Neural cell (in vitro differentiated cells): ENCODE data around the gene SLC25A22. TPM values are rescaled to one million over a fixed set of nuclear protein-coding genes. Genes with fewer than 3 reads are reported as not detected.

ENCODE experiments used
- H2AFZ ChIP-seq: fragments of 200-600, 300-800 bp; sonication (generic), shearing (Covaris generic); 2 replicates; pipeline ENCODE4 v1.6.0; 2014; ENCODE audit warnings: low read depth, mild to moderate bottlenecking, antibody characterized with exemption, low read length, moderate library complexity
- H3F3A ChIP-seq: fragments of 200-600 bp; shearing (Covaris generic); 2 replicates; pipeline ENCODE4 v1.6.1; 2016; ENCODE audit warnings: mild to moderate bottlenecking, moderate library complexity, mixed read lengths, antibody characterized with exemption, low read length; ENCODE audit not compliant: insufficient read depth, poor library complexity, severe bottlenecking
- H3K27ac ChIP-seq: fragments of 200-600, 300-800 bp; sonication (generic), shearing (Covaris generic); 2 replicates; pipeline ENCODE4 v1.5.1; 2014; ENCODE audit warnings: mild to moderate bottlenecking, low read length, moderate library complexity
- H3K27me3 ChIP-seq: fragments of 300-800, 200-600 bp; sonication (generic), shearing (Covaris generic); 2 replicates; pipeline ENCODE4 v1.6.0; 2014; ENCODE audit warnings: mild to moderate bottlenecking, low read depth, low read length, moderate library complexity; ENCODE audit not compliant: insufficient read depth
- H3K36me3 ChIP-seq: fragments of 300-800, 200-600 bp; sonication (generic), shearing (Covaris generic); 2 replicates; pipeline ENCODE4 v1.5.1; 2014; ENCODE audit warnings: mild to moderate bottlenecking, antibody characterized with exemption, low read length, moderate library complexity; ENCODE audit not compliant: insufficient read depth
- H3K4me2 ChIP-seq: fragments of 300-800, 200-600 bp; sonication (generic), shearing (Covaris generic); 2 replicates; pipeline ENCODE4 v1.6.0; 2014; ENCODE audit warnings: mild to moderate bottlenecking, low read length
- H3K4me3 ChIP-seq: fragments of 300-800, 200-600 bp; sonication (generic), shearing (Covaris generic); 2 replicates; pipeline ENCODE4 v1.5.1; 2014; ENCODE audit warnings: mild to moderate bottlenecking, low read length, moderate library complexity
- H3K79me2 ChIP-seq: fragments of 200-600 bp; shearing (Covaris generic); replicated peaks from 2 replicates; pipeline ENCODE4 v1.6.0; 2014; ENCODE audit warnings: mild to moderate bottlenecking, low read length, moderate library complexity; ENCODE audit not compliant: insufficient read depth
- H3K9ac ChIP-seq: fragments of 300-800, 200-600 bp; sonication (generic), shearing (Covaris generic); 2 replicates; pipeline ENCODE4 v1.6.1; 2016; ENCODE audit warnings: mild to moderate bottlenecking, low read length, mixed read lengths
- H3K9me2 ChIP-seq: fragments of 200-600 bp; shearing (Covaris generic); 2 replicates; pipeline ENCODE4 v1.6.1; 2016; ENCODE audit warnings: mild to moderate bottlenecking, low read length, mixed read lengths; ENCODE audit not compliant: insufficient read depth
- H3K9me3 ChIP-seq: fragments of 200-600, 300-800 bp; sonication (generic), shearing (Covaris generic); 2 replicates; pipeline ENCODE4 v1.6.1; 2016; ENCODE audit warnings: mild to moderate bottlenecking, mixed run types, low read length, moderate library complexity, mixed read lengths
- H4K20me1 ChIP-seq: fragments of 200-600 bp; shearing (Covaris generic); 2 replicates; pipeline ENCODE4 v1.6.1; 2016; ENCODE audit warnings: mild to moderate bottlenecking, mixed run types; ENCODE audit not compliant: insufficient read depth
- CTCF ChIP-seq: fragments of 450-650 bp; IDR thresholded peaks from 2 replicates; pipeline ENCODE4 v1.5.1; 2014; ENCODE audit warnings: antibody characterized with exemption, mild to moderate bottlenecking, moderate library complexity; ENCODE audit not compliant: poor library complexity, severe bottlenecking
- EP300 ChIP-seq: fragments of 450-650 bp; conservative IDR thresholded peaks from 2 replicates; pipeline ENCODE4 v1.6.1; 2014; ENCODE audit warnings: antibody characterized with exemption, mild to moderate bottlenecking, moderate library complexity; ENCODE audit not compliant: poor library complexity, severe bottlenecking
- EZH2 ChIP-seq: fragments of 200-600, 300-800 bp; shearing (Covaris generic), sonication (generic); IDR thresholded peaks from 2 replicates; pipeline ENCODE4 v1.6.1; 2014; ENCODE audit warnings: antibody characterized with exemption, low read length, borderline replicate concordance, mild to moderate bottlenecking; ENCODE audit not compliant: insufficient read depth, poor library complexity, severe bottlenecking
- MXI1 ChIP-seq: fragments of 450-650 bp; conservative IDR thresholded peaks from 2 replicates; pipeline ENCODE4 v1.6.1; 2014; ENCODE audit warnings: antibody characterized with exemption, mild to moderate bottlenecking; ENCODE audit not compliant: poor library complexity, severe bottlenecking
- POLR2AphosphoS5 ChIP-seq: IDR thresholded peaks from 2 replicates; pipeline ENCODE4 v1.6.1; 2012
- RAD21 ChIP-seq: fragments of 450-650 bp; conservative IDR thresholded peaks from 2 replicates; pipeline ENCODE4 v1.6.1; 2014; ENCODE audit warnings: antibody characterized with exemption, mild to moderate bottlenecking, moderate library complexity
- REST ChIP-seq: IDR thresholded peaks from 2 replicates; pipeline ENCODE4 v1.6.1; 2012; ENCODE audit warnings: borderline replicate concordance
- SMC3 ChIP-seq: fragments of 450-650 bp; conservative IDR thresholded peaks from 2 replicates; pipeline ENCODE4 v1.6.1; 2014; ENCODE audit warnings: antibody characterized with exemption, mild to moderate bottlenecking, moderate library complexity; ENCODE audit not compliant: poor library complexity
- TAF1 ChIP-seq: IDR thresholded peaks from 2 replicates; pipeline ENCODE4 v1.6.1; 2012; ENCODE audit warnings: low read depth
- polyA plus RNA-seq: library from polyadenylated mRNA; depleted of rRNA; stranded (reverse); fragments of >200 nt; gene quantifications from 2 replicates; pipeline ENCODE4 v1.2.3, GENCODE V29; 2014

Gene SLC25A22
- polyA plus RNA-seq, 1 donor from 2014 or later, result 40.9 TPM

GRCh38 chr11:811446-812245 is 13.6 kb upstream of the SLC25A22 start:
- peak overlapping the region; percentile 90 for H3K4me3 ChIP-seq
- H3K9ac ChIP-seq, result no peak overlapping the region
- H3K27ac ChIP-seq, result no peak overlapping the region
- no peak overlapping the region for H2AFZ ChIP-seq
- H3K79me2 ChIP-seq, result peaks cover 20% of the 10 kb centered on the region
- no peak overlapping the region for H3K4me2 ChIP-seq
- no peaks in the 10 kb centered on the region for H3F3A ChIP-seq
- no peaks in the 10 kb centered on the region for H3K27me3 ChIP-seq
- H3K9me2 ChIP-seq, result no peaks in the 10 kb centered on the region
- H3K36me3 ChIP-seq, result no peaks in the 10 kb centered on the region
- H4K20me1 ChIP-seq, result no peaks in the 10 kb centered on the region
- TF ChIP-seq REST (no peak), SMC3 (no peak), RAD21 (no peak), MXI1 (no peak), TAF1 (no peak), CTCF (no peak), EZH2 (no peak), EP300 (no peak), POLR2AphosphoS5 (no peak)
- H3K9me3 ChIP-seq, result no peaks in the 10 kb centered on the region

- Histone ChIP-seq H3K4me2 (peak overlapping the region; percentile 76), H3K27ac (peak overlapping the region; percentile 95), H3K79me2 (peaks cover 20% of the 10 kb centered on the region), H4K20me1 (no peaks in the 10 kb centered on the region), H3K9ac (peak overlapping the region; percentile 92), H3K36me3 (no peaks in the 10 kb centered on the region), H3F3A (no peaks in the 10 kb centered on the region), H3K4me3 (peak overlapping the region; percentile 90), H3K27me3 (no peaks in the 10 kb centered on the region), H2AFZ (no peak overlapping the region), H3K9me2 (no peaks in the 10 kb centered on the region), H3K9me3 (no peaks in the 10 kb centered on the region)
- TF ChIP-seq TAF1 (no peak), POLR2AphosphoS5 (no peak), MXI1 (no peak), RAD21 (peak; percentile 20)
Measured at GRCh38 chr11:810040-810567, 12.0 kb upstream of the SLC25A22 start.
